Osteocyte (in vitro differentiated cells): ENCODE data around the gene SPATA9. TPM values are rescaled to one million over a fixed set of nuclear protein-coding genes. Genes with fewer than 3 reads are reported as not detected.

Experiments used
- DNase-seq: peaks from one replicate; pipeline ENCODE4 v3.0.0; 2021; ENCODE audit warnings: mixed read lengths; ENCODE audit not compliant: unreplicated experiment; ENCODE audit errors: extremely low spot score
- H3K27ac Mint-ChIP-seq: one replicate; pipeline ENCODE4 v1.8.0; 2021; ENCODE audit warnings: mild to moderate bottlenecking, mixed read lengths; ENCODE audit not compliant: unreplicated experiment
- H3K27me3 Mint-ChIP-seq: one replicate; pipeline ENCODE4 v1.8.0; 2021; ENCODE audit warnings: mixed read lengths; ENCODE audit not compliant: unreplicated experiment
- H3K36me3 Mint-ChIP-seq: one replicate; pipeline ENCODE4 v1.8.0; 2021; ENCODE audit warnings: mixed read lengths; ENCODE audit not compliant: unreplicated experiment
- H3K4me1 Mint-ChIP-seq: one replicate; pipeline ENCODE4 v1.8.0; 2021; ENCODE audit warnings: mixed read lengths; ENCODE audit not compliant: unreplicated experiment
- H3K4me3 Mint-ChIP-seq: one replicate; pipeline ENCODE4 v1.8.0; 2021; ENCODE audit warnings: mild to moderate bottlenecking, moderate library complexity, mixed read lengths; ENCODE audit not compliant: unreplicated experiment
- H3K9me3 Mint-ChIP-seq: one replicate; pipeline ENCODE4 v1.8.0; 2021; ENCODE audit warnings: mixed read lengths; ENCODE audit not compliant: unreplicated experiment
- total RNA-seq: library from RNA; stranded (reverse); gene quantifications from 2 replicates; pipeline ENCODE4 v1.2.1, GENCODE V29; 2021
- TF ChIP-seq, protein P1 (sequence below): fragments of 200-600 bp; sonication (generic); IDR thresholded peaks from 2 replicates; pipeline ENCODE4 v1.5.0; 2021; ENCODE audit warnings: antibody characterized with exemption, mild to moderate bottlenecking, moderate library complexity

Gene SPATA9
- total RNA-seq, 1 donor from 2014 or later: 3.0 TPM

DNA sequence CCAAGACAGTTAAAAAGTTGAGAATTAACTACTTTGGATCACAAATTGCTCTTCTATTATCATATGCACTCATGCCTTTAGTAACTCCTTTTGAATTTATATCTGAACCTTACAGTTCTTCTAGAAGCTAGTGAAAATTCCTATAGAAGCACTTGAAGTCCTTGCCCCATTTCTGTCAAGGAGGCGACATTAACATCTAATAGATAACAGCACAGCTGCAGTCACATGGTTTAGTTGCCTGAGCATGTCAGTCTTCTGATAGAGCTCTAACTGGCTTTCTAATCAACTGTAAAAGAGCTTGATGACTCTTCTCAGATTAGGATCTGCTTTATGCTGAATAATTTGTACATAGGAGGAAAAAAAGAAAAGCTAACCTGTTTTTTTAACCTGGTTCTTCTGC is 27.2 kb downstream of the SPATA9 start:
- Mint-ChIP-seq H3K27me3 (no peaks in the 10 kb centered on the region), H3K4me1 (no peaks in the 10 kb centered on the region), H3K4me3 (no peak overlapping the region), H3K27ac (no peak overlapping the region), H3K36me3 (peaks cover 4% of the 10 kb centered on the region), H3K9me3 (no peaks in the 10 kb centered on the region)
- TF ChIP-seq, protein P1, sequence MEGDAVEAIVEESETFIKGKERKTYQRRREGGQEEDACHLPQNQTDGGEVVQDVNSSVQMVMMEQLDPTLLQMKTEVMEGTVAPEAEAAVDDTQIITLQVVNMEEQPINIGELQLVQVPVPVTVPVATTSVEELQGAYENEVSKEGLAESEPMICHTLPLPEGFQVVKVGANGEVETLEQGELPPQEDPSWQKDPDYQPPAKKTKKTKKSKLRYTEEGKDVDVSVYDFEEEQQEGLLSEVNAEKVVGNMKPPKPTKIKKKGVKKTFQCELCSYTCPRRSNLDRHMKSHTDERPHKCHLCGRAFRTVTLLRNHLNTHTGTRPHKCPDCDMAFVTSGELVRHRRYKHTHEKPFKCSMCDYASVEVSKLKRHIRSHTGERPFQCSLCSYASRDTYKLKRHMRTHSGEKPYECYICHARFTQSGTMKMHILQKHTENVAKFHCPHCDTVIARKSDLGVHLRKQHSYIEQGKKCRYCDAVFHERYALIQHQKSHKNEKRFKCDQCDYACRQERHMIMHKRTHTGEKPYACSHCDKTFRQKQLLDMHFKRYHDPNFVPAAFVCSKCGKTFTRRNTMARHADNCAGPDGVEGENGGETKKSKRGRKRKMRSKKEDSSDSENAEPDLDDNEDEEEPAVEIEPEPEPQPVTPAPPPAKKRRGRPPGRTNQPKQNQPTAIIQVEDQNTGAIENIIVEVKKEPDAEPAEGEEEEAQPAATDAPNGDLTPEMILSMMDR: no peak
- DNase-seq: no peak

DNA sequence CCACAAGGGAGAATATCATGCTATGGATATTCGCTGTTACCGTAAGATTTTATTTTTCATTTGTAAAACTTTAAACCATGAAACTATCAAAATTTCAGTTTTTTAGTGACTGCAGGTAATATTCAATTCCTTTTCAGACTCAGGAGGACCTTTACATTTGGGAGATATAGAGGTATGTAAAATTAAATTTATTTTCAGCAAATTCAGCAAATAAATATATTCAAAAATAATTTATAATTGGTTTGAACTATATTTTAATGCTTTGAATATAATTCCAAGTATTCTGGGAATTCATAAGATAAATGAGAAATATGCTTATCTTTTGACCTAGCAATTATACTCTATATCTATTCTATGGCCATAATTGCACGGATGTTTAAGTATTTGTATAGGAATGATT is 28.6 kb downstream of the SPATA9 start:
- Mint-ChIP-seq H3K36me3 (peaks cover 4% of the 10 kb centered on the region), H3K4me1 (peaks cover 7% of the 10 kb centered on the region), H3K4me3 (no peak overlapping the region), H3K27ac (no peak overlapping the region), H3K27me3 (no peaks in the 10 kb centered on the region), H3K9me3 (no peaks in the 10 kb centered on the region)
- no peak for DNase-seq
- TF ChIP-seq, protein P1: no peak

DNA sequence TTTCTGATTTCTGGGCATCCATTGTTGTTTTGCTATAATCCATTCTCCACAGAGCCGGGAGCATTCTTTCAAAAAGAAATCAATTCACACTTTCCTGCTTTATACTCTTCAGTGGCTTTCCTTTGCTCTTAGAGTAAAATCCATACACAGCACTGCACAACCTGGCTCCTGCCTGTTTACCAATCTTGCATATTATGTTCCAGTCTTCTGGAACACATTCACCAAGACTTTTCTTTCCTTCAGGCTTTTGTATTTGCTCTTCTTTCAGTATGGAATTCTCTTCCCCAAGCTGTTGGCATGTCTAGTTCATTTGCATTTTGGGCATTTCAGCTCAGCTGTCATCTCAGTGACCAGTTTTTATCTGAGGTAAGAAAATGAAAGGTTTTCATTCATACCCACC is 29.9 kb downstream of the SPATA9 start:
- no peaks in the 10 kb centered on the region for H3K27me3 Mint-ChIP-seq
- no peak for DNase-seq
- peaks cover 11% of the 10 kb centered on the region for H3K4me1 Mint-ChIP-seq
- no peak overlapping the region for H3K4me3 Mint-ChIP-seq
- H3K27ac Mint-ChIP-seq: no peak overlapping the region
- TF ChIP-seq, protein P1: no peak
- H3K9me3 Mint-ChIP-seq: no peaks in the 10 kb centered on the region
- H3K36me3 Mint-ChIP-seq: peaks cover 4% of the 10 kb centered on the region

DNA sequence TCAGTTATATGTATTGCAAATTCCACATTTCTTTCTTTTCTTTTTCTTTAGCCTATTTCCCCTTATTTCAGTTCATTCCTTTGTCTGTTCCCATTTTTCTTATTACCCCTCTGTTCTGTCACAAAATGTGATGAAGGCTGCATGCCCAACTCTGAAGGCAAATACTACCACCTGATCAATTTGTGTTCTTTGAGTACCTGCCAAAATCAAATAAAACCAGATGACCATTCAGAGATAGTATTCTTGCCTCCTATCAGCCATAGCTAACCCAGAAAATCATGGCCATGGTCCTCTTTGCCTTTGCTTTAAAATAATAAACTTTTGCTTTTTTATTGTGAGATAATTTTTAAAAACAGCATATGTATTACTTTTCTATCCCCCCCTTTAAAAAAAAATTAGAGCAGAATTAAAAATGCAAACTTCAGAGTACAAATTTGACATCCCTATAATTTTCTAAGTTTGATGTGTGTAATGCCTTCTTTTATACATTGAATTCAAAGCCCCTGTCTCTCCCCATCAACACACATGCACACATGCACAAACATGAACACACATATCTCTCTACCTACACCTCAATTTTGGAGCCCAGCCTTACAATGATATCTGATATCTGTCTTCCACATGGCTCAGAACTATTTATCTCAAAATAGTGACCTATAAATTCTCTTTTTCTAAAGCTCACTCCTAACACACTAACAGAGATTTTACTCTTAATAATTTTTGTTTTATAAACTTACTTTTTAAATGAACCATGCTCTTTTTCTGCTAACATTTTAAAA is 32.8 kb downstream of the SPATA9 start:
- DNase-seq: no peak
- TF ChIP-seq, protein P1: no peak
- H3K27me3 Mint-ChIP-seq: no peaks in the 10 kb centered on the region
- no peak overlapping the region for H3K4me3 Mint-ChIP-seq
- no peaks in the 10 kb centered on the region for H3K9me3 Mint-ChIP-seq
- peaks cover 2% of the 10 kb centered on the region for H3K36me3 Mint-ChIP-seq
- no peak overlapping the region for H3K27ac Mint-ChIP-seq
- H3K4me1 Mint-ChIP-seq: peaks cover 19% of the 10 kb centered on the region

DNA sequence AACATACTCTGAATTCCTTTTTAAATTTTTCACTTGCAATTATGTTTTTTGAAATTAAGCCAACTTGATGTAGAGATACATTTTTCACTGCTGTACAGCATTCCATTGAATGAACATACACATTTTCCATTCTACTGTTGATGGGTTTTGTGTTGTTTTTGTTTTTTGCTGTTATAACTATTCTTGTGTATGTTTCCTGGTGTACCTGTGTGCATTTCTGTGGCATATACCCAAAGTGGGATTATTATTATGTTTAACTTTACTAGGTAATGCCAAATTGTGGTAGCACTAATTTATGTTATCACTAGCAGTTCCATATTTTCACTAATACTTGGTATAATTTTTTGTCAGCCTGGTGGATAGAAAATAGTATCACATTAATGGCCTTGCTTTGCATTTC is 33.5 kb downstream of the SPATA9 start:
- Mint-ChIP-seq H3K36me3 (peaks cover 2% of the 10 kb centered on the region), H3K9me3 (no peaks in the 10 kb centered on the region), H3K27me3 (no peaks in the 10 kb centered on the region), H3K4me3 (no peak overlapping the region), H3K4me1 (peaks cover 19% of the 10 kb centered on the region), H3K27ac (no peak overlapping the region)
- DNase-seq: no peak
- TF ChIP-seq, protein P1: no peak
